Liver (tissue), 9 donors: ENCODE data around the gene EHMT1. TPM values are rescaled to one million over a fixed set of nuclear protein-coding genes. Genes with fewer than 3 reads are reported as not detected.

ENCODE experiments used
- DNase-seq: peaks from one replicate; pipeline ENCODE4 v3.0.0-alpha.2; 2017; ENCODE audit warnings: low spot score
- H3K27ac ChIP-seq, 2 donors: one replicate each; pipeline ENCODE4 v1.7.0; 2013; ENCODE audit warnings: inconsistent platforms in 2 of 2, low read length in 2 of 2, control low read depth in 1 of 2, low read depth in 1 of 2, mild to moderate bottlenecking in 1 of 2
- H3K27me3 ChIP-seq, 4 donors: one replicate each; pipeline versions ENCODE4 v1.6.1 to v1.7.0; 2013; ENCODE audit warnings: low read length in 3 of 4, inconsistent platforms in 1 of 4, mild to moderate bottlenecking in 1 of 4, moderate library complexity in 1 of 4; ENCODE audit not compliant: control insufficient read depth in 4 of 4, insufficient read depth in 4 of 4
- H3K36me3 ChIP-seq, 4 donors: one replicate each; pipeline versions ENCODE4 v1.6.1 to v1.7.0; 2013; ENCODE audit warnings: low read length in 3 of 4, mild to moderate bottlenecking in 3 of 4, low read depth in 1 of 4, moderate library complexity in 1 of 4; ENCODE audit not compliant: control insufficient read depth in 4 of 4, insufficient read depth in 3 of 4
- H3K4me1 ChIP-seq, 4 donors: one replicate each; pipeline versions ENCODE4 v1.6.1 to v1.7.0; 2013; ENCODE audit warnings: low read length in 3 of 4, mild to moderate bottlenecking in 3 of 4, moderate library complexity in 1 of 4; ENCODE audit not compliant: control insufficient read depth in 4 of 4, insufficient read depth in 4 of 4
- H3K4me3 ChIP-seq, 3 donors: one replicate each; pipeline versions ENCODE4 v1.6.1 to v1.7.0; 2013; ENCODE audit warnings: low read length in 3 of 3, control low read depth in 1 of 3, low read depth in 1 of 3, mild to moderate bottlenecking in 1 of 3
- H3K9ac ChIP-seq, 2 donors: one replicate each; pipeline ENCODE4 v1.7.0; 2013; ENCODE audit warnings: low read length in 2 of 2, mild to moderate bottlenecking in 2 of 2, moderate library complexity in 2 of 2, control low read depth in 1 of 2, low read depth in 1 of 2
- H3K9me3 ChIP-seq, 4 donors: one replicate each; pipeline versions ENCODE4 v1.6.1 to v1.7.0; 2013; ENCODE audit warnings: low read length in 3 of 4; ENCODE audit not compliant: control insufficient read depth in 4 of 4
- EGR1 ChIP-seq, 2 donors: IDR thresholded peaks; 2 replicates each; pipeline ENCODE4 v1.6.1; 2016 to 2018; ENCODE audit warnings: antibody characterized with exemption in 2 of 2, low read depth in 2 of 2
- FOXA1 ChIP-seq: IDR thresholded peaks from 2 replicates; pipeline ENCODE4 v1.6.1; 2016; ENCODE audit warnings: antibody characterized with exemption
- GABPA ChIP-seq, 2 donors: IDR thresholded peaks in 1 of 2; conservative IDR thresholded peaks in 1 of 2; 2 replicates each; pipeline ENCODE4 v1.6.1; 2016; ENCODE audit warnings: antibody characterized with exemption in 2 of 2, mild to moderate bottlenecking in 1 of 2, moderate library complexity in 1 of 2
- HNF4A ChIP-seq, 2 donors: conservative IDR thresholded peaks; 2 replicates each; pipeline ENCODE4 v1.6.1; 2016; ENCODE audit warnings: antibody characterized with exemption in 2 of 2, mild to moderate bottlenecking in 2 of 2
- JUND ChIP-seq, 2 donors: IDR thresholded peaks; 2 replicates each; pipeline ENCODE4 v1.6.1; 2016; ENCODE audit warnings: antibody characterized with exemption in 2 of 2
- NR2F2 ChIP-seq: IDR thresholded peaks from 2 replicates; pipeline ENCODE4 v1.6.1; 2016; ENCODE audit warnings: antibody characterized with exemption
- RAD21 ChIP-seq, 2 donors: IDR thresholded peaks; 2 replicates each; pipeline ENCODE4 v1.6.1; 2016; ENCODE audit warnings: antibody characterized with exemption in 2 of 2, mild to moderate bottlenecking in 2 of 2
- RXRA ChIP-seq, 2 donors: IDR thresholded peaks; 2 replicates each; pipeline ENCODE4 v1.6.1; 2017 to 2018; ENCODE audit warnings: antibody characterized with exemption in 2 of 2, mild to moderate bottlenecking in 1 of 2
- SP1 ChIP-seq: IDR thresholded peaks from 2 replicates; pipeline ENCODE4 v1.6.1; 2018; ENCODE audit warnings: antibody characterized with exemption, mild to moderate bottlenecking
- TAF1 ChIP-seq: conservative IDR thresholded peaks from 2 replicates; pipeline ENCODE4 v1.6.1; 2016; ENCODE audit warnings: antibody characterized with exemption, mild to moderate bottlenecking
- YY1 ChIP-seq: IDR thresholded peaks from 2 replicates; pipeline ENCODE4 v1.6.1; 2016; ENCODE audit warnings: antibody characterized with exemption, mild to moderate bottlenecking
- WGBS: extraction: QIAGEN DNeasy Blood & Tissue Kit; methylation state at CpG from one replicate; pipeline ENCODE4 v1.1.7; 2013; 5-methylcytosine and 5-hydroxymethylcytosine counted together
- polyA plus RNA-seq, 2 donors: library from polyadenylated mRNA; stranded (reverse) in 1 of 2; unstranded in 1 of 2; fragments of 200-250 nt in 1 of 2; fragments of >200 nt in 1 of 2; fragmentation: Nextera tagmentation in 1 of 2; extraction: Ambion mirVana in 1 of 2; gene quantifications; one replicate each; pipeline versions ENCODE4 v1.2.1 to v1.2.3, GENCODE V29; 2013 to 2015
- total RNA-seq, 2 donors: library from RNA; depleted of rRNA; stranded (reverse); fragments of >200 nt; gene quantifications; one replicate each; pipeline ENCODE4 v1.2.3, GENCODE V29; 2014
- TF ChIP-seq, protein P1 (sequence below): IDR thresholded peaks from 2 replicates; pipeline ENCODE4 v1.6.1; 2016; ENCODE audit warnings: antibody characterized with exemption
- TF ChIP-seq, protein P2 (sequence below): IDR thresholded peaks from 2 replicates; pipeline ENCODE4 v1.6.1; 2016; ENCODE audit warnings: antibody characterized with exemption
- TF ChIP-seq, protein P3 (sequence below): IDR thresholded peaks from 2 replicates; pipeline ENCODE4 v1.6.1; 2016; ENCODE audit warnings: antibody characterized with exemption
- TF ChIP-seq, protein P4 (sequence below): IDR thresholded peaks from 2 replicates; pipeline ENCODE4 v1.6.1; 2016; ENCODE audit warnings: antibody characterized with exemption, mild to moderate bottlenecking
- donor health status: healthy.
- donor health status: healthy.
- donor health status: healthy.
- donor health status: healthy.
- donor health status: healthy.

Gene EHMT1
- total and polyA plus RNA-seq, 4 donors = 16.1 to 48.2 (median 27.3) TPM

DNA sequence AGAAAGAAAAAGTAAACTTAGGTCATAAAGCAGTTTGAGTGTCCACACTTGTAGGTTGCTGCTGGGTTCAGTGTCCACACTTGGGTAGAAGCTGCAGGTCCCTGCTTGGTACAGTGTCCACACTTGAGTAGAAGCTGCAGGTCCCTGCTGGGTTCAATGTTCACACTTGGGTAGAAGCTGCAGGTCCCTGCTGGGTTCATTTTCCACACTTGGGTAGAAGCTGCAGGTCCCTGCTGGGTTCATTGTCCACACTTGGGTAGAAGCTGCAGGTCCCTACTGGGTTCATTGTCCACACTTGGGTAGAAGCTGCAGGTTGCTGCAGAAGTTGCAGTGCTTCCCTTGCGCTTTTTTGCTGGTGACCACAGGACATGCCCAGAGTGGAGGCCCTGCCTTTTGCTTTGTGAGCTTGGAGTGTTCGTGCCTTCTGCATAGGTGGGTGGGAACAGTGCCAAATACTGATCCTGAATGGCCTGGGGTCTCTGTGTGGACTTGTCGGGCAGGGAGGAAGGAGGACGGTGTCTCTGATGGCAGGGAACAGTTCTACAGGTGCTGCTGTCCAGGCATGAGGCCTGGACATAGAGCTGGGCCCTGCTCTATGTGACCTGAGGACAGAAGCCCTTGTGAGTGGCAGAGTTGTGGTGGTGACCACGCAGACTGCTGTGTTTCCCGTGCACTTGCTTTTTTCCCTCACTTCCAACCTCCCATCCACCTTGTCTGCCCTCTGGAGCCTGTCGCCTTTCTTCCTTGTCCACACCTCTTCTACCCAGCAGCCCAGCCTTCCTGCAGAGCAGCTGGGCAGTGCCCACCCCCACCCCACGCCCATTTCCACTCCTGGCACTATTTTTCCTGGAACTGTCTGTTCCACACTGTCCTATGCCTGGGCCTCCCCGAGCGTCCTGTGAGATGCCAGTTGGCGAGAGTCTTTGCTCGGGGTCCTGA lies 120.8 kb downstream of the EHMT1 start (continued):
- TF ChIP-seq SP1 (no peak), YY1 (no peak), HNF4A (conservative IDR thresholded peaks at IDR 0.05) (no peak), RAD21 (IDR thresholded peaks at IDR 0.05) (no peak), GABPA (IDR thresholded peaks at IDR 0.05 in 1 of 2, conservative IDR thresholded peaks at IDR 0.05 in 1 of 2) (no peak), RXRA (IDR thresholded peaks at IDR 0.05) (no peak), EGR1 (IDR thresholded peaks at IDR 0.05; ENCODE audit: low read depth in 2 of 2) (no peak), FOXA1 (no peak)

DNA sequence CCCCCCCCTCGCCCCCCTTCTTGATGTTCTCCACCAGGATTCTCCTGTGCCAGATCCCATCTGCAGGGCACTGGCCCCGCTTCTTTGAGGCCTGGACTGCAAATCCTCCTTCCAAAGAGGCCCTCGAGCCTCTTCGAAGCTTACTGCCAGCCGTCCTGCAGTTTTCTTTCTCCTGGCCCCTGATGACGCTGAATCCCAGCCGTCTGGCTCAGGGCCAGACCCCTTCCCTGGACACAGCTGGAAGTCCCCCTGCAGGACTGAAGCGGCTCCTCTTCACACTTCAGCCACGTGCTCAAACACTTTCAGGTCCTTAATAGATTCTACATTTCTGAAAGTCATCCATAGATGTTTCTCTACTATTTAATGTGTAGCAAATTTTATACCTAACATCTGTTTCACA lies 121.5 kb downstream of the EHMT1 start:
- no peak for DNase-seq
- TF ChIP-seq HNF4A (conservative IDR thresholded peaks at IDR 0.05) (no peak), FOXA1 (no peak), GABPA (IDR thresholded peaks at IDR 0.05 in 1 of 2, conservative IDR thresholded peaks at IDR 0.05 in 1 of 2) (no peak), NR2F2 (no peak), JUND (IDR thresholded peaks at IDR 0.05) (no peak), SP1 (no peak), RAD21 (IDR thresholded peaks at IDR 0.05) (no peak), TAF1 (no peak)
- TF ChIP-seq, protein P1, sequence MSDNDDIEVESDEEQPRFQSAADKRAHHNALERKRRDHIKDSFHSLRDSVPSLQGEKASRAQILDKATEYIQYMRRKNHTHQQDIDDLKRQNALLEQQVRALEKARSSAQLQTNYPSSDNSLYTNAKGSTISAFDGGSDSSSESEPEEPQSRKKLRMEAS = no peak
- TF ChIP-seq, protein P2, sequence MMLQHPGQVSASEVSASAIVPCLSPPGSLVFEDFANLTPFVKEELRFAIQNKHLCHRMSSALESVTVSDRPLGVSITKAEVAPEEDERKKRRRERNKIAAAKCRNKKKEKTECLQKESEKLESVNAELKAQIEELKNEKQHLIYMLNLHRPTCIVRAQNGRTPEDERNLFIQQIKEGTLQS = no peak
- TF ChIP-seq, protein P3, sequence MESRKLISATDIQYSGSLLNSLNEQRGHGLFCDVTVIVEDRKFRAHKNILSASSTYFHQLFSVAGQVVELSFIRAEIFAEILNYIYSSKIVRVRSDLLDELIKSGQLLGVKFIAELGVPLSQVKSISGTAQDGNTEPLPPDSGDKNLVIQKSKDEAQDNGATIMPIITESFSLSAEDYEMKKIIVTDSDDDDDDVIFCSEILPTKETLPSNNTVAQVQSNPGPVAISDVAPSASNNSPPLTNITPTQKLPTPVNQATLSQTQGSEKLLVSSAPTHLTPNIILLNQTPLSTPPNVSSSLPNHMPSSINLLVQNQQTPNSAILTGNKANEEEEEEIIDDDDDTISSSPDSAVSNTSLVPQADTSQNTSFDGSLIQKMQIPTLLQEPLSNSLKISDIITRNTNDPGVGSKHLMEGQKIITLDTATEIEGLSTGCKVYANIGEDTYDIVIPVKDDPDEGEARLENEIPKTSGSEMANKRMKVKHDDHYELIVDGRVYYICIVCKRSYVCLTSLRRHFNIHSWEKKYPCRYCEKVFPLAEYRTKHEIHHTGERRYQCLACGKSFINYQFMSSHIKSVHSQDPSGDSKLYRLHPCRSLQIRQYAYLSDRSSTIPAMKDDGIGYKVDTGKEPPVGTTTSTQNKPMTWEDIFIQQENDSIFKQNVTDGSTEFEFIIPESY = no peak
- TF ChIP-seq, protein P4, sequence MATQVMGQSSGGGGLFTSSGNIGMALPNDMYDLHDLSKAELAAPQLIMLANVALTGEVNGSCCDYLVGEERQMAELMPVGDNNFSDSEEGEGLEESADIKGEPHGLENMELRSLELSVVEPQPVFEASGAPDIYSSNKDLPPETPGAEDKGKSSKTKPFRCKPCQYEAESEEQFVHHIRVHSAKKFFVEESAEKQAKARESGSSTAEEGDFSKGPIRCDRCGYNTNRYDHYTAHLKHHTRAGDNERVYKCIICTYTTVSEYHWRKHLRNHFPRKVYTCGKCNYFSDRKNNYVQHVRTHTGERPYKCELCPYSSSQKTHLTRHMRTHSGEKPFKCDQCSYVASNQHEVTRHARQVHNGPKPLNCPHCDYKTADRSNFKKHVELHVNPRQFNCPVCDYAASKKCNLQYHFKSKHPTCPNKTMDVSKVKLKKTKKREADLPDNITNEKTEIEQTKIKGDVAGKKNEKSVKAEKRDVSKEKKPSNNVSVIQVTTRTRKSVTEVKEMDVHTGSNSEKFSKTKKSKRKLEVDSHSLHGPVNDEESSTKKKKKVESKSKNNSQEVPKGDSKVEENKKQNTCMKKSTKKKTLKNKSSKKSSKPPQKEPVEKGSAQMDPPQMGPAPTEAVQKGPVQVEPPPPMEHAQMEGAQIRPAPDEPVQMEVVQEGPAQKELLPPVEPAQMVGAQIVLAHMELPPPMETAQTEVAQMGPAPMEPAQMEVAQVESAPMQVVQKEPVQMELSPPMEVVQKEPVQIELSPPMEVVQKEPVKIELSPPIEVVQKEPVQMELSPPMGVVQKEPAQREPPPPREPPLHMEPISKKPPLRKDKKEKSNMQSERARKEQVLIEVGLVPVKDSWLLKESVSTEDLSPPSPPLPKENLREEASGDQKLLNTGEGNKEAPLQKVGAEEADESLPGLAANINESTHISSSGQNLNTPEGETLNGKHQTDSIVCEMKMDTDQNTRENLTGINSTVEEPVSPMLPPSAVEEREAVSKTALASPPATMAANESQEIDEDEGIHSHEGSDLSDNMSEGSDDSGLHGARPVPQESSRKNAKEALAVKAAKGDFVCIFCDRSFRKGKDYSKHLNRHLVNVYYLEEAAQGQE = no peak
- H3K27ac ChIP-seq = no peak overlapping the region
- no peak overlapping the region for H3K4me3 ChIP-seq
- no peaks in the 10 kb centered on the region for H3K9me3 ChIP-seq
- WGBS = 81% methylated on average over 9 of the region's 9 CpGs
- peaks cover 5 to 9% (median 7%) of the 10 kb centered on the region in 4 donors for H3K4me1 ChIP-seq
- no peaks in the 10 kb centered on the region for H3K27me3 ChIP-seq
- H3K9ac ChIP-seq = no peak overlapping the region
- H3K36me3 ChIP-seq = peaks cover 2 to 18% (median 12%) of the 10 kb centered on the region in 4 donors
